Stimulated activated CD8-positive, alpha-beta memory T cell treated with anti-CD3 and anti-CD28 coated beads, Interleukin-12 subunit alpha, Interleukin-12 subunit beta, amount 100 ng/mL, for 4 hours (primary cell): ENCODE data around the gene SPEG.

Experiments used
- DNase-seq: peaks from one replicate; pipeline ENCODE4 v3.0.0-alpha.2; 2020; ENCODE audit warnings: low read depth

Gene SPEG

DNA sequence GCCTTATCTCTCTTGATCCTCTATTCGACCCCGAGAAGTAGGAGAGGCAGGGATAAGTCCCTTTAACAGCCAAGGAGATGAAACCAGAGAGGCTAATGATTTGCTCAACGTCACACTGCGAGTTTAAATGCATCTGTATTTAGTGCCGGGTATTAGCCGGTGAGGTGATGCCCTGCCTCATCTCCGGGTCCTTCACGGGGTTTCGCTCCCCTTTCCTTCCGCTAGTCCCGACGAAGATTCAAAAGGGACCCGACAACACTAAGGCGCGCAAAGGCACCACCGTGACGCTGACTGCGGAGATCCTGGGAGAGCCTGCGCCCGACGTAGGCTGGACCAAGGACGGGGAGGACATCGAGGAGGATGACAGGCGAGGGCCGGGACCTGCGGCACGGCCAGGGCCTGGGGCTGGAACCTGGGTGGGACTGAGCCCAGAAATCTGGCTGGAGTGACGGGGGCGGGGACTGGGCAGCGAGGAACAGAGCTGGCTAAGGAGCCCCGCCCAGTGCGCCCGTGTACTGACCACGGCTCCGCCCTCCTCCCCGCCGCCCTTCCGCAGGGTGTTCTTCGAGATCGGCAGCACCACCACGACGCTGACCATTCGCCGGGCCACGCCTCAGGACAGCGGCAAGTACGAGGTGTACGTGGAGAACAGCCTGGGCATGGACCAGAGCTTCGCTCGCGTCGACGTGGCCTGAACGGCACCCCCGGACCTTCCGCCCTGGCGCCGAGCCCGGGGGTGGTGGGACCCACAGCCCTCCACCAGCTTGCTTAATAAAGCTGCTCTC, 63.0 kb downstream of the SPEG start:
- DNase-seq: no peak

GRCh38 chr2:219498280-219499057, 63.8 kb downstream of the SPEG start, which contains the start of gene GMPPA:
Gene GMPPA, plus strand, starts transcription at chr2:219498891. Its CDS starts 1,085 bp downstream, at chr2:219499976.
- DNase-seq: peak; percentile 82

DNA sequence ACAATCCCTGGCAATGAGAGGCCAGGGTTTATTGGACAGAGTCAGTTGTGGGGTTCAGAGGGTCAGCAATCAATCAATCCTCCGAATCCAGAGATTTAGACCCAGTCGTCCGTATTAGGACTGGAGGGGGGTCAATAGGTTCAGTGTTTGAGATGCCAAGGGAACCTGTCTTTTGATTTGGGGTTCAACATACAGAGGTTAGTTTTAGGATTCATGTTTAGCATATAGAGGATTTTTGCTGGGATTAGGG, 64.3 kb downstream of the SPEG start:
- no peak for DNase-seq

DNA sequence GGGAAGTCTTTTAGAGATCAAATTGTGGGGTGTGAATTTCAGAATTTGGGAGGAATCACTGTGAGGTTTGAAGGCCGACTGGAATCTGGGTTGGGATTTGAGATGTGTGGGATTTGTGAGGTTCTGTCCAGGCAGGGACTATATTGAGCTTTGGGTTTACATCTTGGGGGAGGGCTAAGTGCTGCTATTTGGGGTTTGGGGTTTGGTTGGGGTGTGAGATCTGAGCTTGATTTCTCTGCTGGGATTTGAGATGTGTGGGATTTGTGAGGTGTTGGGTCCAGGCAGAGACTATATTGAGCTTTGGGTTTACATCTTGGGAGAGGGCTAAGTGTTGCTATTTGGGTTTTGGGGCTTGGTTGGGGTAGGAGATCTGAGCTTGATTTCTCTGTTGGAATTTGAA, 64.9 kb downstream of the SPEG start:
- DNase-seq: no peak

DNA sequence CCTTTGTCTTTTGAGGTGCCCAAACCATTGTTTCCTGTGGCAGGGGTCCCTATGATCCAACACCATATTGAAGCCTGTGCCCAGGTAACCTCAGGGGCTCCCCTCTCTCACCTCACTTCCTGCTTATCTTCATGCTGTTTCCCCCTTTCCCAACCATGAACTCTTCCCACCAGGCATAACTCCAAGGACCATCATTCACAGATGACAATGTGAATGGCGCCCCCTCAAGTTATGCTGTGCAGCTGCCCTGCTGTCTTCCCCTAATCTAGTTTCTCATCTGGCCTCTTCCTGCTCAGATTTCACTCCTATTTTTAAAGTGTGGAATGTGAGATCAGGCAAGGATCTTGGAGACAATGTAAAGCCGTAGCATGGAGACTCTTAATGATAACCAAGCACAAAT, 65.5 kb downstream of the SPEG start:
- DNase-seq: no peak

DNA sequence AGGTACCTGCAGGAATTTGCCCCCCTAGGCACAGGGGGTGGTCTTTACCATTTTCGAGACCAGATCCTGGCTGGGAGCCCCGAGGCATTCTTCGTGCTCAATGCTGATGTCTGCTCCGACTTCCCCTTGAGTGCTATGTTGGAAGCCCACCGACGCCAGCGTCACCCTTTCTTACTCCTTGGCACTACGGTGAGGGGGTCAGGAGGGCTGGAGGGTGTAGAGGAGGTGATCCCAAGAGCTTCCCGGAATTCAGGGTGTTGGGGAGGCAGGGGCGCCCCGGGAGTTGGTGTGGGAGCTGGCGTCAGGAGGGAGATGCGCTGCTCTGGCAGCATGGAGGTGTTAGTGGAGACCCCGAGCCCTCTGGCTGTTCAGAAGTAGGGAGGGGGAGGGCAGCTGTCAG, 67.2 kb downstream of the SPEG start:
- DNase-seq: no peak

DNA sequence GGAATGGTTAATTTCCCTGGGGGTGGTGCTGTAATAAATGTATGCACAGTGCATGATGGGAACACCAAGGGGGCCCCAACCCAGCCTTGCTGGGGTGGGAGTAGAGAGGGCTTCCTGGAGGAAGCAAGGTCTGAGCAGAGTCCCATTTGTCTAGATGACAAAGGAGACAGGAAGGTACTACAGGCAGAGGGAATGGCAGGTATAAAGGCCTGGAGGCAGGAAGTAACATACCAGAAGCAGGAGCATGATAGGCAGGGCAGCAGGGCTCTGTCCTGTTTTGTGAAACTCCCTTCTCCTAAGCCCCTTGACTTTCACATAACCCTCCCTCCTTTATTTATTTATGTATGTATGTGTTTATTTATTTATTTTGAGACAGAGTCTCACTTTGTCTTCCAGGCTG, 68.0 kb downstream of the SPEG start:
- DNase-seq: no peak

GRCh38 chr2:219505585-219505984, 70.9 kb downstream of the SPEG start:
- no peak for DNase-seq

- DNase-seq: no peak
These were observed 71.6 kb downstream of the SPEG start for GRCh38 chr2:219506153-219506801.

- no peak for DNase-seq
These were observed 72.3 kb downstream of the SPEG start for GRCh38 chr2:219506802-219507526.

- DNase-seq: no peak
These were observed 73.2 kb downstream of the SPEG start for GRCh38 chr2:219507581-219508443.

DNA sequence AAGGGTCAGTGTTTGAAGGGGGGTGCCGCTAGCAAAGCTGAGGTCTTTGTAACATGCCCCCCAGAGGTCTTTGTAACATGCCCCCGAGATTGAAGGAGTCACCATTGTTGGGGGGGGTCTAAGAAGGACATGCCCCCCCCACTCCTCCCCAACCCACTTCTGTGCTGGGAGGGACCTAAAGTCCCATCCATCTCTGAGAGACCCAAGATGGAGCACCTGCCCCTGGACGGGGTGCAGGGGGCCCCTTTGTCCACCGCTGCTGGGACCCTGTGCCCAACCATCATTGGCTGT, 73.7 kb downstream of the SPEG start:
- DNase-seq: no peak

GRCh38 chr2:219508971-219509779, 74.5 kb downstream of the SPEG start:
- no peak for DNase-seq

GRCh38 chr2:219509780-219510511, 75.3 kb downstream of the SPEG start:
- DNase-seq: no peak

GRCh38 chr2:219510512-219511135, 76.0 kb downstream of the SPEG start:
- DNase-seq: no peak

GRCh38 chr2:219511547-219512325, 77.1 kb downstream of the SPEG start:
- no peak for DNase-seq

- no peak for DNase-seq
These were observed 78.0 kb downstream of the SPEG start for GRCh38 chr2:219512524-219513216.

DNA sequence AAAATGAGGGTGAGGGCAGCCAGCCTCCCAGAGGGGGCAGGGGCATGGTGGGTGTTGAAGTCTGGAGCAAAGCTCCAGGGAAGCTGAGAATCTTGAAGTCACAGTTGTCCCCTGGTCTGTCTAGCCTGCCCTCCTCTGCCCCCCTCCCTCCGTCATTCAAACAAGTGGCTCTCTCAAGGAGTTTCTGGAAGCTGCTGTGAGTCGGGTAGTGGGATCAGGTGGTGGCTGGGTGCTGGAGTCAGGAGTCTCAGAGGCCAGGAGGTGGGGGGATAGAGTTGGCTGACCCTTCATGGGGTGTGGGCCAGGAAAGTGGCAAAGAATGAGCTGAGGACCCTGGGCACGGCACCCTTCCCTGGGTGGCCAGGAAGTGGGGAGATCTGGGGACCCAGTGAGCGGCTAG, 79.1 kb downstream of the SPEG start:
- DNase-seq: no peak
